ENCODE measurements around the gene KIF13A.
"Not testable (repeated sequence)": the region's sequence is repeated elsewhere in the genome, so short reads cannot be mapped to it uniquely, and the experiment has no call there.

DNA sequence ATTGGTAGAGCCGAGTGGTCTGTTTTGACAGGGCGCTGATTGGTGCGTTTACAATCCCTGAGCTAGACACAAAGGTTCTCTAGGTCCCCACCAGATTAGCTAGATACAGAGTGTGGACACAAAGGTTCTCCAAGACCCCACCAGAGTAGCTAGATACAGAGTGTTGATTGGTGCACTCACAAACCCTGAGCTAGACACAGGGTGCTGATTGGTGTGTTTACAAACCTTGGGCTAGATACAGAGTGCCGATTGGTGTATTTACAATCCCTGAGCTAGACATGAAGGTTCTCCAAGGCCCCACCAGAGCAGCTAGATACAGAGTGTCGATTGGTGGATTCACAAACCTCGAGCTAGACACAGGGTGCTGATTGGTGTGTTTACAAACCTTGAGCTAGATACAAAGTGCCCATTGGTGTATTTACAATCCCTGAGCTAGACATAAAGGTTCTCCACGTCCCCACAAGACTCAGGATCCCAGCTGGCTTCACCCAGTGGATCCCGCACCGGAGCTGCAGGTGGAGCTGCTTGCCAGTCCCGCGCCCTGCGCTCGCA, 242.6 kb downstream of the KIF13A start:
- not testable (repeated sequence) for TF ChIP-seq RBBP5 (IDR thresholded peaks at IDR 0.05; ENCODE audit: borderline replicate concordance, insufficient read depth, low read length, poor library complexity, severe bottlenecking); GATA2 (CRISPR knock-in tag; IDR thresholded peaks at IDR 0.05); MYC (IDR thresholded peaks at IDR 0.05; ENCODE audit: low read depth, low read length); MYC (CRISPR knock-in tag; IDR thresholded peaks at IDR 0.05; ENCODE audit: borderline replicate concordance, low read depth); MCM7 (IDR thresholded peaks at IDR 0.05); POLR2AphosphoS5 (IDR thresholded peaks at IDR 0.05; ENCODE audit: control insufficient read depth, insufficient read depth, low read depth, low read length); MTA1 (IDR thresholded peaks at IDR 0.05; ENCODE audit: borderline replicate concordance); U2AF2 (optimal IDR thresholded peaks at IDR 0.05; ENCODE audit: low read depth, low read length); ZBTB7A (IDR thresholded peaks at IDR 0.05; ENCODE audit: borderline replicate concordance, control insufficient read depth, low read depth, low read length); BHLHE40 (IDR thresholded peaks at IDR 0.05; ENCODE audit: low read length)
